Kidney epithelial cell (primary cell): ENCODE data around the gene SERPING1. TPM values are rescaled to one million over a fixed set of nuclear protein-coding genes. Genes with fewer than 3 reads are reported as not detected.

Experiments
- DNase-seq: peaks from one replicate; pipeline ENCODE4 v3.0.0-alpha.2; 2010; ENCODE audit warnings: low read depth
- H3K27me3 ChIP-seq: 2 replicates; pipeline ENCODE4 v1.6.0; 2011; ENCODE audit warnings: low read length; ENCODE audit not compliant: control insufficient read depth, insufficient read depth
- H3K36me3 ChIP-seq: 2 replicates; pipeline ENCODE4 v1.5.1; 2011; ENCODE audit warnings: low read length; ENCODE audit not compliant: control insufficient read depth, insufficient read depth
- H3K4me3 ChIP-seq: 2 replicates; pipeline ENCODE4 v1.5.1; 2011; ENCODE audit warnings: low read depth, mild to moderate bottlenecking, control low read depth, low read length
- total RNA-seq: library from RNA; depleted of rRNA; stranded (reverse); fragments of >200 nt; gene quantifications from 2 replicates; pipeline ENCODE4 v1.2.3, GENCODE V29; 2015
- TF ChIP-seq, protein P1 (sequence below): IDR thresholded peaks from 2 replicates; pipeline ENCODE4 v1.5.1; 2011; ENCODE audit warnings: mild to moderate bottlenecking, moderate library complexity, low read length, control low read depth, inconsistent platforms; ENCODE audit not compliant: insufficient read depth, poor library complexity, severe bottlenecking

The SERPING1 gene
- total RNA-seq, 1 donor from 2014 or later = 18.2 TPM

DNA sequence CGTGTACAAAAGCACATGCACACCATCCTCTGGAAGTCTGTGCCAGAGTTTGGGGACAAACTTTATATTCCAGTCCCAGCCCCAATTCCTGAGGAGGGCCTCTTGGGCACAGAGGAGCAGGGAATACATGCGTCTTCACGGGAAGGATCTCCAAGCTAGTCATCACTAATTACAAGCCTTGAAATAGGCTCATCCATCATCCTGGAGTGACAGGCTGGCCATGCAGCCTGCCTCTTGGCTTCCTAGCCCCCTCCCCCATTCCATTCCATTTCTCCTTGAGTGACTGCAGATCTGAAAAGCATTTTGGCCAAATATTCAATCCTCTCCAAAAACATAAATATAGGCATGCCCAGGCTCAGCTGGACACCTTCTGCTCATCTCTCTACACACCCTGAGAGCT lies 24.8 kb downstream of the SERPING1 start:
- H3K27me3 ChIP-seq = no peaks in the 10 kb centered on the region
- no peaks in the 10 kb centered on the region for H3K36me3 ChIP-seq
- TF ChIP-seq, protein P1, sequence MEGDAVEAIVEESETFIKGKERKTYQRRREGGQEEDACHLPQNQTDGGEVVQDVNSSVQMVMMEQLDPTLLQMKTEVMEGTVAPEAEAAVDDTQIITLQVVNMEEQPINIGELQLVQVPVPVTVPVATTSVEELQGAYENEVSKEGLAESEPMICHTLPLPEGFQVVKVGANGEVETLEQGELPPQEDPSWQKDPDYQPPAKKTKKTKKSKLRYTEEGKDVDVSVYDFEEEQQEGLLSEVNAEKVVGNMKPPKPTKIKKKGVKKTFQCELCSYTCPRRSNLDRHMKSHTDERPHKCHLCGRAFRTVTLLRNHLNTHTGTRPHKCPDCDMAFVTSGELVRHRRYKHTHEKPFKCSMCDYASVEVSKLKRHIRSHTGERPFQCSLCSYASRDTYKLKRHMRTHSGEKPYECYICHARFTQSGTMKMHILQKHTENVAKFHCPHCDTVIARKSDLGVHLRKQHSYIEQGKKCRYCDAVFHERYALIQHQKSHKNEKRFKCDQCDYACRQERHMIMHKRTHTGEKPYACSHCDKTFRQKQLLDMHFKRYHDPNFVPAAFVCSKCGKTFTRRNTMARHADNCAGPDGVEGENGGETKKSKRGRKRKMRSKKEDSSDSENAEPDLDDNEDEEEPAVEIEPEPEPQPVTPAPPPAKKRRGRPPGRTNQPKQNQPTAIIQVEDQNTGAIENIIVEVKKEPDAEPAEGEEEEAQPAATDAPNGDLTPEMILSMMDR = no peak
- DNase-seq = no peak
- H3K4me3 ChIP-seq = no peak overlapping the region

DNA sequence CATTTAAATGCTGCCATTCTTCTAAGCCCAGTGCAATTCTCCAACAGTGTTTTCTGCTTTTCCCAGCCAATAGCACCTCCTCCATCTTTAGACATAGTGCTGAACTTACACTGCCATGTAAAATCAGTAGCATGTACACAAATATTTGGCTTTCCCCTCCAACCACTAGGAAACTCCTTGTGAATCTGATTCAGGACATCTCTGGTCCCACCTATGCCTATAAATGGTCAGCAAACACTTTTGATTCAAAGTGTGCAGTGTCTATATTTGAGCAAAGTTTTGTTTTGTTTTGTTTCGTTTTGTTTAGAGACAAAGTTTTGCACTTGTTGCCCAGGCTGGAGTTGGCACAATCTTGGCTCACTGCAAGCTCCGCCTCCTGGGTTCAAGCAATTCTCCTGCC lies 27.4 kb downstream of the SERPING1 start:
- DNase-seq = no peak
- H3K27me3 ChIP-seq = no peaks in the 10 kb centered on the region
- H3K36me3 ChIP-seq = no peaks in the 10 kb centered on the region
- H3K4me3 ChIP-seq = no peak overlapping the region
- TF ChIP-seq, protein P1 = no peak

DNA sequence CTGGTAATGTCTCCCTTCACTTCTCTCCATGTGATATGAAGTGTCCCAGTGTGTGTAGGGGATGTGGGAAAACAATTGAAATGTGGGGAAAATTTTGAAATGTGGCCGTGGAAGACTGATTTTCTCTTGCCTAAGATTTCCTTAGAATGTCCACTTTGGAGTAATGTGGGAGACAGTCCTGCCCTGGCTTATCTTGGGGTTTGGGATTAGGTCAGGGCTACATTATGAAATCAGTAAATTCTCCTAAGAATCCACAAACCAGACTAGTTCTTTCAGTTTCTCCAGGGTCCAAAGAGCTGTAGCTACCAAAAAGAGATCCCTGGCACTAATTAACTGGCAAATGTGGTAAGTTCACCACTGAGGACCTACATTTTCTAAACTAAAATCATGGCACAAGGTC lies 29.4 kb downstream of the SERPING1 start:
- Histone ChIP-seq H3K4me3 (no peak overlapping the region), H3K27me3 (no peaks in the 10 kb centered on the region), H3K36me3 (no peaks in the 10 kb centered on the region)
- DNase-seq = no peak
- TF ChIP-seq, protein P1 = no peak

GRCh38 chr11:57630171-57630570 lies 32.7 kb downstream of the SERPING1 start:
- TF ChIP-seq, protein P1 = no peak
- Histone ChIP-seq H3K27me3 (no peaks in the 10 kb centered on the region), H3K4me3 (no peak overlapping the region), H3K36me3 (no peaks in the 10 kb centered on the region)
- DNase-seq = no peak

DNA sequence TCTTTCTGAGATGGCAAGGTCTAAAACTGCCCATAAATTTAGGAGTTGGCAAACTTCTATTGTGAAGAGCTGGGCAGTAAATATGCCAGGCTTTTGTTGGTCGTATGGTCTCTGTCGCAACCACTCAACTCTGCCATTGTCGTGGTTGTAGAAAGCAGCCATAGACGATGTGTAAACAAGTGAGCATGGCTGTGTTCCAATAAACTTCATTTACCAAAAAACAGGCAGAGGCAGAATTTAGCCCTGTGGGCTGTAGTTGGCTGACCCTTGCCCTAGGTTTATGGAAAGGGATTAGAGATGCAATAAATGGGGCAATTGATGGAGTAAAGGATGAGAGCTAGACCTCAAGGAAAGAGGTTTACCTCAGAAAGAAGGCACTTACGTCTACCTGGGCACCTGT lies 34.6 kb downstream of the SERPING1 start:
- no peaks in the 10 kb centered on the region for H3K36me3 ChIP-seq
- H3K4me3 ChIP-seq = no peak overlapping the region
- DNase-seq = no peak
- no peaks in the 10 kb centered on the region for H3K27me3 ChIP-seq
- TF ChIP-seq, protein P1 = no peak

- no peaks in the 10 kb centered on the region for H3K36me3 ChIP-seq
- no peaks in the 10 kb centered on the region for H3K27me3 ChIP-seq
- no peak overlapping the region for H3K4me3 ChIP-seq
- no peak for DNase-seq
- TF ChIP-seq, protein P1 = no peak
These were observed 36.0 kb downstream of the SERPING1 start for GRCh38 chr11:57633394-57634070.
